ENCODE results near the gene ACOXL. TPM values are rescaled to one million over a fixed set of nuclear protein-coding genes. Genes with fewer than 3 reads are reported as not detected.

The ACOXL gene
- total RNA-seq, 1 donor from 2014 or later = 0.23 TPM

- H4K20me1 ChIP-seq (ENCODE audit: insufficient read depth, low read length) = no peaks in the 10 kb centered on the region
- no peaks in the 10 kb centered on the region for H3K79me2 ChIP-seq (ENCODE audit: insufficient read depth, low read length)
- no peaks in the 10 kb centered on the region for H3K4me1 ChIP-seq (ENCODE audit: insufficient read depth, low read length)
- no peak for DNase-seq (ENCODE audit: low read depth)
- no peaks in the 10 kb centered on the region for H3K36me3 ChIP-seq (ENCODE audit: insufficient read depth, low read length)
- H3K4me2 ChIP-seq (ENCODE audit: low read length) = no peak overlapping the region
- H2AFZ ChIP-seq (ENCODE audit: low read depth, low read length) = no peak overlapping the region
- Mint-ChIP-seq H3K4me3 (ENCODE audit: unreplicated experiment) (no peak overlapping the region), H3K27ac (ENCODE audit: unreplicated experiment) (no peak overlapping the region), H3K4me1 (ENCODE audit: low read depth, unreplicated experiment) (peaks cover 2% of the 10 kb centered on the region), H3K36me3 (ENCODE audit: low read depth, unreplicated experiment) (no peaks in the 10 kb centered on the region), H3K27me3 (ENCODE audit: low read depth, unreplicated experiment) (peaks cover 11% of the 10 kb centered on the region), H3K9me3 (ENCODE audit: unreplicated experiment) (peaks cover 5% of the 10 kb centered on the region)
- H3K9ac ChIP-seq (ENCODE audit: low read length) = no peak overlapping the region
- H3K27me3 ChIP-seq (ENCODE audit: insufficient read depth, low read length) = peaks cover 39% of the 10 kb centered on the region
- FAIRE-seq = no peak
- no peak overlapping the region for H3K27ac ChIP-seq (ENCODE audit: low read depth, low read length)
- no peak overlapping the region for H3K4me3 ChIP-seq (ENCODE audit: insufficient read depth, low read depth, low read length)
- no peaks in the 10 kb centered on the region for H3K9me3 ChIP-seq (ENCODE audit: insufficient read depth, low read depth, low read length)
- no peak for TF ChIP-seq EZH2 (IDR thresholded peaks at IDR 0.05; ENCODE audit: insufficient read depth, low read length)
- TF ChIP-seq CTCF (IDR thresholded peaks at IDR 0.05; ENCODE audit: insufficient read depth, low read depth, low read length) = no peak
Observed at GRCh38 chr2:111094691-111095090, 362.3 kb downstream of the ACOXL start.

- Mint-ChIP-seq H3K27me3 (ENCODE audit: low read depth, unreplicated experiment) (peaks cover 6% of the 10 kb centered on the region), H3K4me3 (ENCODE audit: unreplicated experiment) (no peak overlapping the region), H3K4me1 (ENCODE audit: low read depth, unreplicated experiment) (peaks cover 4% of the 10 kb centered on the region), H3K9me3 (ENCODE audit: unreplicated experiment) (peaks cover 5% of the 10 kb centered on the region), H3K27ac (ENCODE audit: unreplicated experiment) (no peak overlapping the region), H3K36me3 (ENCODE audit: low read depth, unreplicated experiment) (no peaks in the 10 kb centered on the region)
- H3K4me3 ChIP-seq (ENCODE audit: insufficient read depth, low read depth, low read length) = no peak overlapping the region
- TF ChIP-seq EZH2 (IDR thresholded peaks at IDR 0.05; ENCODE audit: insufficient read depth, low read length) (no peak), CTCF (IDR thresholded peaks at IDR 0.05; ENCODE audit: insufficient read depth, low read depth, low read length) (no peak)
- DNase-seq (ENCODE audit: low read depth) (no peak), FAIRE-seq (no peak)
- no peaks in the 10 kb centered on the region for H3K36me3 ChIP-seq (ENCODE audit: insufficient read depth, low read length)
- no peak overlapping the region for H2AFZ ChIP-seq (ENCODE audit: low read depth, low read length)
- H3K9me3 ChIP-seq (ENCODE audit: insufficient read depth, low read depth, low read length) = no peaks in the 10 kb centered on the region
- H3K27ac ChIP-seq (ENCODE audit: low read depth, low read length) = no peak overlapping the region
- H3K4me2 ChIP-seq (ENCODE audit: low read length) = no peak overlapping the region
- H3K9ac ChIP-seq (ENCODE audit: low read length) = no peak overlapping the region
- no peaks in the 10 kb centered on the region for H4K20me1 ChIP-seq (ENCODE audit: insufficient read depth, low read length)
- H3K79me2 ChIP-seq (ENCODE audit: insufficient read depth, low read length) = no peaks in the 10 kb centered on the region
- no peaks in the 10 kb centered on the region for H3K4me1 ChIP-seq (ENCODE audit: insufficient read depth, low read length)
- peaks cover 33% of the 10 kb centered on the region for H3K27me3 ChIP-seq (ENCODE audit: insufficient read depth, low read length)
Observed at GRCh38 chr2:111095434-111095833, 363.1 kb downstream of the ACOXL start.

- H3K4me3 ChIP-seq (ENCODE audit: insufficient read depth, low read depth, low read length) = no peak overlapping the region
- H3K4me1 Mint-ChIP-seq (ENCODE audit: low read depth, unreplicated experiment) = peaks cover 11% of the 10 kb centered on the region
- peaks cover 13% of the 10 kb centered on the region for H3K27me3 ChIP-seq (ENCODE audit: insufficient read depth, low read length)
- no peak for DNase-seq (ENCODE audit: low read depth)
- no peak overlapping the region for H3K4me2 ChIP-seq (ENCODE audit: low read length)
- H3K36me3 Mint-ChIP-seq (ENCODE audit: low read depth, unreplicated experiment) = no peaks in the 10 kb centered on the region
- H3K79me2 ChIP-seq (ENCODE audit: insufficient read depth, low read length) = no peaks in the 10 kb centered on the region
- no peaks in the 10 kb centered on the region for H3K27me3 Mint-ChIP-seq (ENCODE audit: low read depth, unreplicated experiment)
- TF ChIP-seq CTCF (IDR thresholded peaks at IDR 0.05; ENCODE audit: insufficient read depth, low read depth, low read length) = no peak
- TF ChIP-seq EZH2 (IDR thresholded peaks at IDR 0.05; ENCODE audit: insufficient read depth, low read length) = no peak
- no peaks in the 10 kb centered on the region for H3K4me1 ChIP-seq (ENCODE audit: insufficient read depth, low read length)
- H3K27ac Mint-ChIP-seq (ENCODE audit: unreplicated experiment) = no peak overlapping the region
- H2AFZ ChIP-seq (ENCODE audit: low read depth, low read length) = no peak overlapping the region
- H3K36me3 ChIP-seq (ENCODE audit: insufficient read depth, low read length) = no peaks in the 10 kb centered on the region
- no peaks in the 10 kb centered on the region for H4K20me1 ChIP-seq (ENCODE audit: insufficient read depth, low read length)
- no peak for FAIRE-seq
- H3K27ac ChIP-seq (ENCODE audit: low read depth, low read length) = no peak overlapping the region
- no peaks in the 10 kb centered on the region for H3K9me3 ChIP-seq (ENCODE audit: insufficient read depth, low read depth, low read length)
- no peak overlapping the region for H3K4me3 Mint-ChIP-seq (ENCODE audit: unreplicated experiment)
- no peak overlapping the region for H3K9ac ChIP-seq (ENCODE audit: low read length)
- H3K9me3 Mint-ChIP-seq (ENCODE audit: unreplicated experiment) = peaks cover 2% of the 10 kb centered on the region
Observed at GRCh38 chr2:111099402-111099801, 367.0 kb downstream of the ACOXL start.

All from astrocyte (in vitro differentiated cells and primary cell).